PC-3 (cell line): Measurements from ENCODE around the gene GDI2. TPM values are rescaled to one million over a fixed set of nuclear protein-coding genes. Genes with fewer than 3 reads are reported as not detected.
"Not testable (repeated sequence)": the region's sequence is repeated elsewhere in the genome, so short reads cannot be mapped to it uniquely, and the experiment has no call there.

ENCODE experiments used
- ATAC-seq: fragments of 200-7000 bp; cut with Tn5 transposase; 2 replicates; pipeline ENCODE4 v1.9.1; 2020; ENCODE audit warnings: mild to moderate bottlenecking, moderate library complexity
- BruUV-seq: library from RNA; stranded (reverse); fragments of 400-500 nt; replicated peaks from 2 replicates; lab custom pipeline; 2021; lab: Mats Ljungman, UMichigan
- CTCF ChIA-PET: fragments of 300-600 bp; sonication (Branson Sonifier 250); formaldehyde crosslinking; loops from one replicate; lab custom pipeline; 2022; ENCODE audit warnings: antibody characterized with exemption; lab: Charles Lee
- POLR2A ChIA-PET: fragments of 300-600 bp; sonication (Branson Sonifier 250); formaldehyde crosslinking; loops from one replicate; lab custom pipeline; 2022; ENCODE audit warnings: antibody characterized with exemption; ENCODE audit not compliant: unreplicated experiment; lab: Charles Lee
- DNase-seq: peaks from one replicate; pipeline ENCODE4 v3.0.0-alpha.2; 2015
- H2AFZ ChIP-seq: fragments of 300-600 bp; sonication (generic); 2 replicates; pipeline ENCODE4 v1.6.0; 2016; ENCODE audit warnings: antibody characterized with exemption, low read length
- H3F3A ChIP-seq: fragments of 300-600 bp; sonication (generic); one replicate; pipeline ENCODE4 v1.6.0; 2017; ENCODE audit warnings: antibody characterized with exemption, low read length, control low read depth, mild to moderate bottlenecking; ENCODE audit not compliant: unreplicated experiment
- H3K27ac ChIP-seq: fragments of 300-600 bp; sonication (generic); 2 replicates; pipeline ENCODE4 v1.5.1; 2016; ENCODE audit warnings: mild to moderate bottlenecking, low read length
- H3K27me3 ChIP-seq: fragments of 300-600 bp; sonication (generic); 2 replicates; pipeline ENCODE4 v1.6.1; 2016; ENCODE audit warnings: low read length, mixed read lengths
- H3K36me3 ChIP-seq: fragments of 300-600 bp; sonication (generic); 2 replicates; pipeline ENCODE4 v1.6.1; 2016; ENCODE audit warnings: low read depth, mixed run types, low read length, mixed read lengths
- H3K4me1 ChIP-seq: fragments of 300-600 bp; sonication (generic); 2 replicates; pipeline ENCODE4 v1.5.1; 2016; ENCODE audit warnings: low read length; ENCODE audit not compliant: insufficient read depth
- H3K4me2 ChIP-seq: fragments of 300-600 bp; sonication (generic); 2 replicates; pipeline ENCODE4 v1.6.0; 2016; ENCODE audit warnings: low read length
- H3K4me3 ChIP-seq: fragments of 300-600 bp; sonication (generic); 2 replicates; pipeline ENCODE4 v1.5.1; 2016; ENCODE audit warnings: mild to moderate bottlenecking, low read length, mixed read lengths
- H3K79me2 ChIP-seq: fragments of 300-600 bp; sonication (generic); 2 replicates; pipeline ENCODE4 v1.6.1; 2017; ENCODE audit warnings: low read length, mixed read lengths
- H3K9ac ChIP-seq: fragments of 300-600 bp; sonication (generic); 2 replicates; pipeline ENCODE4 v1.6.0; 2016; ENCODE audit warnings: mild to moderate bottlenecking, low read length
- H3K9me2 ChIP-seq: fragments of 300-600 bp; sonication (generic); replicated peaks from 2 replicates; pipeline ENCODE4 v1.6.1; 2016; ENCODE audit warnings: mixed run types, low read length, mixed read lengths
- H3K9me3 ChIP-seq: fragments of 300-600 bp; sonication (generic); 2 replicates; pipeline ENCODE4 v1.6.1; 2016; ENCODE audit warnings: low read length, mixed read lengths
- H4K20me1 ChIP-seq: fragments of 300-600 bp; sonication (generic); 2 replicates; pipeline ENCODE4 v1.6.1; 2016; ENCODE audit warnings: low read length, mixed read lengths
- CTCF ChIP-seq: fragments of 300-600 bp; sonication (generic); conservative IDR thresholded peaks from 2 replicates; pipeline ENCODE4 v1.5.1; 2017; ENCODE audit warnings: antibody characterized with exemption, low read depth, mild to moderate bottlenecking, low read length
- EZH2 ChIP-seq: fragments of 300-600 bp; sonication (generic); IDR thresholded peaks from one replicate; pipeline ENCODE4 v1.6.1; 2017; ENCODE audit warnings: antibody characterized with exemption, mild to moderate bottlenecking, low read length; ENCODE audit not compliant: unreplicated experiment
- EZH2phosphoT487 ChIP-seq: fragments of 300-600 bp; sonication (generic); IDR thresholded peaks from 2 replicates; pipeline ENCODE4 v1.6.1; 2018; ENCODE audit warnings: mild to moderate bottlenecking, antibody characterized with exemption, low read length, borderline replicate concordance
- intact Hi-C: fragments of 100-400 bp; cut with micrococcal nuclease; formaldehyde crosslinking; loops from 2 replicates; pipeline ENCODE4 v1.9.0; 2023
- total RNA-seq: library from RNA; depleted of rRNA; stranded (reverse); fragments of >200 nt; gene quantifications from 2 replicates; pipeline ENCODE4 v1.2.3, GENCODE V29; 2014

The GDI2 gene
- total RNA-seq, 1 experiment from 2014 or later: 122 TPM

- H3K36me3 ChIP-seq: no peaks in the 10 kb centered on the region
- H4K20me1 ChIP-seq: no peaks in the 10 kb centered on the region
- H2AFZ ChIP-seq: no peak overlapping the region
- no peak overlapping the region for H3K27ac ChIP-seq
- no TSS peak for BruUV-seq
- H3F3A ChIP-seq: no peaks in the 10 kb centered on the region
- no peak for DNase-seq
- ChIA-PET CTCF (no interaction called here), POLR2A (no interaction called here)
- no peaks in the 10 kb centered on the region for H3K79me2 ChIP-seq
- no peak overlapping the region for H3K4me3 ChIP-seq
- no peak for TF ChIP-seq CTCF
- no peak for TF ChIP-seq EZH2
- no peak for TF ChIP-seq EZH2phosphoT487
- H3K27me3 ChIP-seq: no peaks in the 10 kb centered on the region
- no peak for ATAC-seq
- no peak overlapping the region for H3K9ac ChIP-seq
- no peak overlapping the region for H3K4me2 ChIP-seq
- no peaks in the 10 kb centered on the region for H3K9me3 ChIP-seq
- intact Hi-C loops: no loop called here
- H3K4me1 ChIP-seq: peaks cover 4% of the 10 kb centered on the region; the same call in 1 of the 2 replicates
- no peaks in the 10 kb centered on the region for H3K9me2 ChIP-seq
Observed at GRCh38 chr10:5827841-5828240, 14.6 kb upstream of the GDI2 start.

GRCh38 chr10:5826511-5826910, 13.3 kb upstream of the GDI2 start:
- H3K36me3 ChIP-seq, H3K79me2 ChIP-seq, H3K27ac ChIP-seq, H2AFZ ChIP-seq, H3K9me3 ChIP-seq, BruUV-seq, H3K27me3 ChIP-seq, H3K4me1 ChIP-seq, intact Hi-C loops, H4K20me1 ChIP-seq, H3K4me3 ChIP-seq, H3F3A ChIP-seq, H3K9me2 ChIP-seq, POLR2A ChIA-PET, H3K4me2 ChIP-seq, DNase-seq, ATAC-seq, CTCF ChIA-PET, H3K9ac ChIP-seq: not testable (repeated sequence)

GRCh38 chr10:5818894-5819293, 5.7 kb upstream of the GDI2 start:
- Histone ChIP-seq H3K27ac (no peak overlapping the region), H3K9me2 (no peaks in the 10 kb centered on the region), H4K20me1 (no peaks in the 10 kb centered on the region), H3K9ac (no peak overlapping the region), H3F3A (no peaks in the 10 kb centered on the region), H2AFZ (no peak overlapping the region), H3K79me2 (peaks cover 6% of the 10 kb centered on the region), H3K9me3 (no peaks in the 10 kb centered on the region), H3K4me1 (peaks cover 7% of the 10 kb centered on the region), H3K36me3 (no peaks in the 10 kb centered on the region), H3K4me3 (no peak overlapping the region), H3K27me3 (no peaks in the 10 kb centered on the region), H3K4me2 (no peak overlapping the region)
- no TSS peak for BruUV-seq
- TF ChIP-seq CTCF (no peak), EZH2phosphoT487 (no peak), EZH2 (no peak)
- ChIA-PET CTCF (interaction anchor here (0.6 kb wide), 1 partner anchor 43 kb away, joined by 3 read pairs; no protein-coding TSS in a partner anchor), POLR2A (no interaction called here)
- DNase-seq (no peak), ATAC-seq (no peak)
- intact Hi-C loops: no loop called here
